GM12873 (cell line): ENCODE data around the gene NUP210.

Source experiments
- TF ChIP-seq, protein P1 (sequence below): IDR thresholded peaks from 2 replicates; pipeline ENCODE4 v1.5.1; 2012; ENCODE audit warnings: low read depth, mild to moderate bottlenecking, moderate library complexity, low read length, control low read depth; ENCODE audit not compliant: insufficient read depth; ENCODE audit errors: missing control alignments

NUP210 gene

DNA sequence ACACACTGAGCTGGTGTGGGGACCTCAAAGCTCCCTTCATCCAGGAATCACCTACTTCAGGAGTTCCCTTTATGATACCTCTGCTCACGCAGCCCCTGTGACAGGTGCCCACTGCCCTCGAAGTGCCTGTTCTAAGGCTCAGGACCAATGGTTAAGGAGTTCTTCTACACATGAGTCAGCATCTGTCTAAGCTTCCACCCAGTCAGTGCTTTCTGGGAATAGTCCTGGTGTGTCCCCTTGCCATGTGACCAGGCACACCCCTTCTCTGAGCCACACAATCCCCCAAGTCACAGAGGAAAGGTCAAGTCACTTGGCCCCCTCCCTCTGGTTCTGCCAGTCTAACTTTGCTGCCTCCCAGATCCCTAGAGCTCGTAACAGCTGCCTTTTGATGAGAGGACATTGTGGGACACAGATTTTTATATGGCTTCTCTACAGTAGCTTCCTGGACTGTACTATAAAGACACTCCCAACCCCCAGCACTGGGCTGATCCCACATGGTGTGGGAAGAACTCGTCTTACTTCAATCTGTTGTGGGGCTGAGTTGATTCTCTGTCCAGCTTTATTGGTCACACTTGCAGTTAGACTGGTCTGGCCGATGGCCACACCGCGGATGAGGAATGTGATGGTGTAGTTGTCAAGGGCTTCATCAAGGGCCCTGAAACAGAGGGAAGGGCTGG is 78.8 kb downstream of the NUP210 start:
- TF ChIP-seq, protein P1, sequence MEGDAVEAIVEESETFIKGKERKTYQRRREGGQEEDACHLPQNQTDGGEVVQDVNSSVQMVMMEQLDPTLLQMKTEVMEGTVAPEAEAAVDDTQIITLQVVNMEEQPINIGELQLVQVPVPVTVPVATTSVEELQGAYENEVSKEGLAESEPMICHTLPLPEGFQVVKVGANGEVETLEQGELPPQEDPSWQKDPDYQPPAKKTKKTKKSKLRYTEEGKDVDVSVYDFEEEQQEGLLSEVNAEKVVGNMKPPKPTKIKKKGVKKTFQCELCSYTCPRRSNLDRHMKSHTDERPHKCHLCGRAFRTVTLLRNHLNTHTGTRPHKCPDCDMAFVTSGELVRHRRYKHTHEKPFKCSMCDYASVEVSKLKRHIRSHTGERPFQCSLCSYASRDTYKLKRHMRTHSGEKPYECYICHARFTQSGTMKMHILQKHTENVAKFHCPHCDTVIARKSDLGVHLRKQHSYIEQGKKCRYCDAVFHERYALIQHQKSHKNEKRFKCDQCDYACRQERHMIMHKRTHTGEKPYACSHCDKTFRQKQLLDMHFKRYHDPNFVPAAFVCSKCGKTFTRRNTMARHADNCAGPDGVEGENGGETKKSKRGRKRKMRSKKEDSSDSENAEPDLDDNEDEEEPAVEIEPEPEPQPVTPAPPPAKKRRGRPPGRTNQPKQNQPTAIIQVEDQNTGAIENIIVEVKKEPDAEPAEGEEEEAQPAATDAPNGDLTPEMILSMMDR: no peak

DNA sequence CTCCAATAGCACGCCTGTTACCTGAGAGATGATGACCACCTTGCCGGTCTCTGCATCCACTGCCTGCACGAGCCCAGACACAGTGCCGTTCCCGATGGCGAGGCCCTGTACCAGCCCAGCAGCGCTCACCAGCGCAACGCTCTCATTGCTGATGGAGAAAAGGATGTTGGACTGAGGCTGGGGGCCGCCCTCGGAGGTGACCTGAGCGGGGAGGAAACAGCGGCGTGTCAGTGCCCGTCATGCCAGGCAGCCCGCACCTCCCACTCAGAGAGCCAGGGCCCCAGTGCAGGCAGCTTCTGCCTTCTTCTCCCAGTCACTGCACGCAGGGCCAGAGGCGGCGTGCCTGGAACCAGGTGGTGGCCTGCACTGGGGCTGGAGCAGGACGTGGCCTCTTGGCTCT is 80.3 kb downstream of the NUP210 start:
- TF ChIP-seq, protein P1: no peak

DNA sequence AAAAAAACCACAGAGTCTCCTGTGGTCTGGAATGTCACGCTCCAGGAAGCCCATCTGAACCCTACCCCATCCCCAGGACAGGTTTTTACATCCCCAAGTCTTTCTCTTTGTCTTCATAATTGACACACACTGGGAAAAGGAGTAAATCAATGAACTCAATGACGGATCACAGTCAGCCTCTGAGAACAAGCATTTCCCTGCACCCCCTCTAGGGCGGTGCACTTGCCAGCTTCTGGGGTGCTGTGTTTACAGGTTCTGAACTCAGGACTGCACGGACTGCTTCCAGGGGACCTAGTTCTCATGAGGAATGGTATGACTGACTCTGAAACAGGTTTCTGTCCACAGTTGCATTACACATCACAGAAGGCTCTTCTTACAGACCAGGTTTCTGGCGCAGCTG is 81.1 kb downstream of the NUP210 start:
- TF ChIP-seq, protein P1: peak; percentile 19

DNA sequence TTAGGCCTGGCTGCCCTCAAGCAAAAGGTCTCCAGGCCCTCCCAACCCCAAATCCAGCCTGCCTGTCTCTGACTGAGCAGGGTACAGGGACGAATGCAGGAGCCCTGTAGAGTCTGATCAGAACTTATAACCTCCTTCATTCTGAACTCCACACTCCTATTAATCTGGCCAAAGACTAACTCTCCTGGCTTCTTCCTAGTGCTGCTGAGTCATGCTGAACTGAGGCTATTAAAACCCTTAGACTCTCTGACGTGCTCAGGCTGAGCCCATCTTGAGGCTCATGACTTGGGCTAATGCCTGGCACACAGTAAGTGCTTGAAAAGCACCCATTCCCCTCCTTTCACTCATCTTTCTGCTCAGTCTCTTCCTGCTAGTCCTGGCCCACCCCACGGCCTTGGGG is 81.9 kb downstream of the NUP210 start:
- TF ChIP-seq, protein P1: no peak

DNA sequence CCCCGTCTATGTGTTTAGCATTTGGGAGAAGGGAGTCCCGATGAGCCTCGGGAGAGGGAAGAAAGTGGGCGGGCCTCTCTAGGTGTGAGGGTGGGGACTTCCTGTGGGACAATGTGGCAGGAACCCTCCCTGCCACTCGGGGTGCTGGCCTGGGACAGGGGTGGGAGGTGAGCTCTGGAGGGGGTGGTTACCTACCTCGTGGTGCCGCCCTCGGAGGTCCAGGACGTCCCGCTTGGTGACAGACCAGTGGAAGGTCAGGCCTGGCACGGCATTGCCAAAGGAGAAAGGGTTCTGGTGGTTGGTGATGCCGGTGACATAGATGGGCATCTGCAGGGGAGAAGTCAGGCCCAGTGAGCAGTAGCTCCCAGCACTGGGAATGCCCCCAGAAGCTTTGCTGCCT is 83.5 kb downstream of the NUP210 start:
- TF ChIP-seq, protein P1: no peak

DNA sequence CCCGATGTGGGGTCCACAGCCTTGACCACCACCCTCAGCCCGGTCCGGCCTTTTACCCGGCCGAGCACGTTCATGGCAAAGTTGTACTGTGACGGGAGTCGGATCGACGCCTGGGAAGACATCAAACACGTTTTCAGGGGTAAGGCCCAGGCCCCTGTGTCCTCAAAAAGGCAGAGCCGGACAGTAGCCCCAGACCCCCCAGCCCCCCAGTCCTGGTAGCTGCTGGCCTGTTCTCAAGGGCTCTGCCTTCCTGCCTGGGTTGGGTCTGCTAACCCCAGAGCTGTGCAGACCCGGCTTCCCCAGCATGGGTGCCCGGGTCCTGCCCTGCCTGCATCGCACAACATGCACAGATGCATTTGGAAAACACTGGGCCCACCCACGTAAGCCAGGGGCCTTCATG is 84.6 kb downstream of the NUP210 start:
- TF ChIP-seq, protein P1: no peak

DNA sequence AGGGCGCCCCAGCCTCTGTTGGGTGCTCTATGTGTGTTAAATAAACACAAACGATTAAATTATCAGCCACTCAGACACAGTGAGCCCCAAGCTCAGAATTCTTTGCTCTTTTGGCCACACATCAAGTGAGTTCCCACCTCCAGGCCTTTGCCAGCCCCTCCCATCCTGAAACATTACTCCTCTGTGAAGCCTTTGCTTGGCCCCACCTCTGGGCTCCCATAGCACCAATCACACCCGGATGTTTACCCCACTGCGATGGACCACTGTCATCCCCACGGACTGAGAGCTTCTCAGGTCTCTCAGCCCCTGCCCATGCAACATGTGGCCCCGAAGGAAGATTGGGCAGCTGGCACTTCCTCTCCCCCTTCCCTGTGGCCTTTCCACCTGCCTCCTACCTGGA is 85.1 kb downstream of the NUP210 start:
- TF ChIP-seq, protein P1: no peak
